Erythroblast (primary cell): ENCODE results near the gene HSPA1L.
"Not testable (repeated sequence)": the region's sequence is repeated elsewhere in the genome, so short reads cannot be mapped to it uniquely, and the experiment has no call there.

Experiments
- DNase-seq, 2 experiments: peaks; one replicate each; lab custom pipeline; 2025; lab: John Stamatoyannopoulos, UW
- GATA1 ChIP-seq: IDR thresholded peaks from 2 replicates; pipeline ENCODE4 v1.6.1; 2011; ENCODE audit warnings: low read depth, mild to moderate bottlenecking, control low read depth, low read length, moderate library complexity
- POLR2A ChIP-seq: IDR thresholded peaks from 2 replicates; pipeline ENCODE4 v1.6.1; 2011; ENCODE audit warnings: mild to moderate bottlenecking, low read length

The HSPA1L gene

GRCh38 chr6:31815025-31815838 is at the start of gene HSPA1L, which contains the start of gene HSPA1A:
TSS of gene HSPA1L (minus strand) at chr6:31815283. CDS start at chr6:31811972, 3,311 bp downstream.
TSS of gene HSPA1A (plus strand) at chr6:31815543. CDS start at chr6:31815757, 214 bp downstream.
- peak; percentile 92 for TF ChIP-seq POLR2A
- TF ChIP-seq GATA1 = no peak
- DNase-seq = peak; percentile 83 to 87

- TF ChIP-seq GATA1 = no peak
- TF ChIP-seq POLR2A = no peak
- DNase-seq = no peak
Observed at GRCh38 chr6:31864818-31865204, 49.7 kb upstream of the HSPA1L start.

GRCh38 chr6:31864123-31864562 is 49.1 kb upstream of the HSPA1L start:
- DNase-seq = not testable (repeated sequence)

- no peak for TF ChIP-seq GATA1
- peak; percentile 97 for TF ChIP-seq POLR2A
- peak; percentile 100 for DNase-seq
Observed at GRCh38 chr6:31862344-31863235, 47.5 kb upstream of the HSPA1L start, which contains the start of gene NEU1. TSS of gene NEU1 (minus strand) at chr6:31862821. CDS start at chr6:31862776, 45 bp downstream.

- TF ChIP-seq POLR2A (no peak), GATA1 (no peak)
- peak in 1 of 2 experiments; percentile 39 for DNase-seq
Observed at GRCh38 chr6:31861919-31862343, 46.8 kb upstream of the HSPA1L start.

GRCh38 chr6:31861150-31861549 is 46.1 kb upstream of the HSPA1L start:
- TF ChIP-seq POLR2A = no peak
- TF ChIP-seq GATA1 = no peak
- DNase-seq = no peak

- no peak for DNase-seq
- TF ChIP-seq GATA1 = no peak
- no peak for TF ChIP-seq POLR2A
Observed at GRCh38 chr6:31860349-31860748, 45.3 kb upstream of the HSPA1L start.

- no peak for DNase-seq
- TF ChIP-seq GATA1 (no peak), POLR2A (no peak)
Observed at GRCh38 chr6:31859923-31860322, 44.8 kb upstream of the HSPA1L start.

GRCh38 chr6:31858707-31859106 is 43.6 kb upstream of the HSPA1L start:
- TF ChIP-seq GATA1 (no peak), POLR2A (no peak)
- no peak for DNase-seq

- DNase-seq = not testable (repeated sequence)
Observed at GRCh38 chr6:31857774-31858173, 42.7 kb upstream of the HSPA1L start.

- DNase-seq = not testable (repeated sequence)
Observed at GRCh38 chr6:31851980-31852718, 37.1 kb upstream of the HSPA1L start.

- DNase-seq = no peak
- TF ChIP-seq POLR2A (no peak), GATA1 (no peak)
Observed at GRCh38 chr6:31851485-31851832, 36.4 kb upstream of the HSPA1L start.

- no peak for DNase-seq
- TF ChIP-seq POLR2A (no peak), GATA1 (no peak)
Observed at GRCh38 chr6:31850765-31851484, 35.8 kb upstream of the HSPA1L start.
